ENCODE data around the gene SHANK3.
"Not testable (repeated sequence)": the region's sequence is repeated elsewhere in the genome, so short reads cannot be mapped to it uniquely, and the experiment has no call there.

The SHANK3 gene

DNA sequence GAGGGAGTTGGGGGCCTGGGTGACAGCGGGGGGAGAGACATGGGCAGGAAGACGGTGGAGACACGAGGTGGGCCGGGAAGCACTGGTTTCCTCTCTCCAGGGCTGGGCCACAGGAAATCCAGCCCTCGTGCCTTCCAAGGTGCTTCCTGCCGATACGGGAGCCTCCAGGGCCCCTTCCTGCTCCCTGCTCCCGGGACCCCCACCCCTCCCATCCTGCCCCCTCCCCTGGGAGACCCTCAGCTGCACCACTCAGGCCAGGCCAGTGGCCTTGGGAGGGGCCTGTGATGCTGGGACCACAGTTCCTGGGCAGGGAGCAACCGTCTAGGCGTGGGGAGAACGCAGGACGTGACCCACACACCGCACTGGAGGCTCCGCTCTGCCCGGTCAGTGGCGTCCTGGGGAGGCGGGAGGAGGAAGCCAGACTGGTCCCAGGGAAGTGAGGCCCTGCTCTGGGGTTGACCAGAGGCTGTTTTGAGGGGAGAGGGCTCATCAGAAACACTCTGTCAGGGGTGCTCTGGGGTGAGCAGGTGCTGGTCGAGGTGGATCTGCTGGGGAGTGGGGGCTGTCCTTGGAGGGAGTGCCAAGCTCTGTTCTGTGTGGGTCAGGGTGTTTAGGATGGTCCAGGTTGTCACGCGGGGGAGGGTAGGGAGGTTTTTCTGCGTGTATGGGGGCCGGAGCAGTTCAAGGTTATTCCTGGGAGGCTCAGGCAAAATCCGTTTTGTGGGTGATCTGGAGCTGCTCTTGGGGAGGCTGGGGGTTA, at the start of gene SHANK3:
TSS of gene SHANK3 (plus strand) at position 353 of the 760 bp plus-strand sequence.
- no peak for DNase-seq (ENCODE audit: low spot score)

- DNase-seq (ENCODE audit: low spot score): no peak
Measured at GRCh38 chr22:50624347-50625130, 48.1 kb upstream of the SHANK3 start.

DNA sequence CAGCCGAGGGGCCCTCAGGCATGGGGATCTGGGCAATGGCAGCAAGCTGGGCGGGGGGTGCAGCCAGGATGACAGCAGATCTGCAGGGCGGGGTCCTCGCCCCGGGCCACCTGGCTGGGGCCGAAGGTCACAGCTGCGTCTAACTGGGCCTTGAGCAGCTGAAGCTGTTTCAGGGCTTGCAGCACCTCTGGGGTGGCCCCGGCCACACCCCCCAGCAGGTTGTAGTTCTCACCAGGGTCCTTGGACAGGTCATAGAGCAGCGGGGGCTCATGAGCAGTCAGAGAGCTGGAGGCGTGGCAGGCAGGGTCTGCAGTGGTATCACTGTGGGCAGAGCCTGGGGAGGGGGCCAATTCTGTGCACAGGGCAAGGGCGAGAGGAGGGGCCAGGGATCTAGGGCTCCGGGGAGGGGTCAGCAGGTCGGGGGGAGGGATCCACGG, 47.5 kb upstream of the SHANK3 start:
- no peak for DNase-seq (ENCODE audit: low spot score)

- peak; percentile 25 for DNase-seq (ENCODE audit: low spot score)
Measured at GRCh38 chr22:50625568-50626313, 46.9 kb upstream of the SHANK3 start.

GRCh38 chr22:50626314-50626849, 46.2 kb upstream of the SHANK3 start:
- no peak for DNase-seq (ENCODE audit: low spot score)

DNA sequence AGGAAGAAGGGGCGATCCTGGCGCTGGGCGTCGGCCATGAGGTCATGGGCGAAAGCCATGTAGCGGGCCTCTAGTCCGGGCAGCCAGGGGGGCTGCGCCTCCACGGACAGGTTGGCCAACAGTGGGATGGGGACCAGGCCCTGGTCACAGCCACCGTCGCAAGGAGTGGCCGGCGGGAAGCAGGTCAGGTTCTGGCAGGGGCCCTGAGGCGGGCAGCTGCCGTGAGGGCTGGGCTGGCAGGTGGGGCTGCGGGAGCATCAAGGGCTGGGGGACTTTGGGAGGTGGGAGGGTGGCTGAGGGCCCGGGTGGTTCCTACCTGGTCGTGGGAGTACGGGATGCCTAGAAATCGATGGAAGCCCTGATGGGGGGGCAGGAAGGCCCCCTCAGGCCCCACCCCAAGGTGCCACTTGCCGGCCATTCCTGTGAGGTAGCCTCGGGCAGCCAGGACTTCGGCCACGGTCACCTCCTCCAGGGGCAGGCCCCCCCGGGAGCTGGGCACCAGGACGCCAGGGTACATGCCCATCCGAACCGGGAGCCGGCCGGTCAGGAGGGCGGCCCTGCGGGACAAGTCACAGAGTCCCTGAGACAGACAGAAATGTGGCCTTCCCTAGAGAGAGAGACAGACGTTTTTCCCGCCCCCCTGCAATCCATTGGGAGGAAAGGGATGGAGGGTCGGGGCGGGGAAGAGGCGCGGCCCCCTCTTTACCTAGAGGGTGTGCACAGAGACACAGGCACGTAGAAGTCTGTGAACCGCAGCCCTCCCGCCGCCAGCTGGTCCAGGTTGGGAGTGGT, 45.6 kb upstream of the SHANK3 start:
- DNase-seq (ENCODE audit: low spot score): no peak

- peak; percentile 88 for DNase-seq (ENCODE audit: low spot score)
Measured at GRCh38 chr22:50627642-50628542, 44.7 kb upstream of the SHANK3 start, which contains the start of gene ARSA. ARSA (minus strand) TSS chr22:50628152; CDS start chr22:50627779, 373 bp downstream.

DNA sequence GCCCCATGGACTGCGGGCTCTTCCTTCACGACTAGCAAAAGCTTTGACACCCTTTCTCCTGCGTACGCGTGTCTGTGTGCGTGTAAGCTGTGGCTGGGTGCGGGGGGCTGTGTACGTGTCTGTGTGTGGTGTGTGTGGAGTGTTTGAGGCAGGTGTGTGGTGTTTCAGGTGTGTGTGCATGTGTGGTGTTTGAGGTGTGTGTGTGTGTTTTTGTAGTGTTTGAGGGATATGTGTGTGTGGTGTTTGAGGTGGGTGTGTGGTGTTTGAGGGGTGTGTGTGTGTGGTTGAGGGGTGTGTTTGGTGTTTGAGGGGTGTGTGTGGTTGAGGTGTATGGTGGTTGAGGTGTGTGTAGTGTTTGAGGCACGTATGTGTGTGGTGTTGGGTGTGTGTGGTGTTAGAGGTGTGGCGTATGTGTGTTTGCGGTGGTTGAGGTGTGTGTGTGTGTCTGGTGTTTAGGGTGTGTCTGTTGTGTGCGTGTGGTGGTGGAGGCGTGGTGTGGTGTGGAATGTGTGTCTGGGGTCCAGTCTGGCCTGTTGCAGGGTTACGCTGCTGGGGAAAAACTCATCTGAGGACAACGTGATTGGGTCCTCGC, 44.0 kb upstream of the SHANK3 start:
- peak; percentile 8 for DNase-seq (ENCODE audit: low spot score)

DNA sequence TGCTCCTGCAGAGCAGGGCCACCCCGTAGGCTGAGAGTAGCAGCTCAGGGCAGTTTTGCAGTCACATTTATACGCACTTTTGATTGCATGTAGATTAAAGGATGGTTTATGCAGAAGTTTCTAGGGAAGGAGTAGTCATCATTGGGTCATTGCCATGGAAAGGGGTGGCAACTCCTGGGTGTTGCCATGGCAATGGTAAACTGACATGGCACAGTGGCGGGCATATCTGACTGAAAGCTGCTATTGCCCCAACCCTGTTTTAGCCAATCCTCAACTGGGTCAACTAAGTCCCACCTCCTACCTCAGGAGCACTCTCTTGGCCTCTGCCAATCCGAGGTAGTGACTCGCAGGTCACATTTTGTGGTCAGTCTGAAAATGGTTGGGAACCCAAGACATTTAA, 42.2 kb upstream of the SHANK3 start:
- DNase-seq (ENCODE audit: low spot score): no peak

GRCh38 chr22:50633086-50633485, 39.5 kb upstream of the SHANK3 start:
- no peak for DNase-seq (ENCODE audit: low spot score)

DNA sequence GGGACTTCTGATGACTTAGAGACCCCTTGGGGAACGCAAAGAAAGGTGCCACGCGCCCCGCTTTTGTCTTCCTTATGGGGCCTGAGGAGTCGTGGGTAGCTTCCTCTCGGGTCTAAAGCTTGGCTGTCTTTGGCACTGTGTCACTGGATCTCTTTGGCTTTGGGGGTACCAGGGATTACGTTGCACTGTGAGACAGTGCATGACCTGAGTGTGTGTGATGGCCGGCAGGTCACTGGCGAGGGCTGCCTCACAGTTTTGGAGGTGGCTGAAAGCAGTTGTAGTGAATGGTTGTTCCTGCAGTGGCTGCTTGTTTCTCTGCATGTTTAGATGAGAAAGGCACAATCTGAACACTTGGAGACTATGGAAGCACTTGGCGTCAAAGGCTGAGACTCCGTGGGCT, 38.9 kb upstream of the SHANK3 start:
- no peak for DNase-seq (ENCODE audit: low spot score)

GRCh38 chr22:50635591-50635990, 37.0 kb upstream of the SHANK3 start:
- no peak for DNase-seq (ENCODE audit: low spot score)

- not testable (repeated sequence) for DNase-seq (ENCODE audit: low spot score)
Measured at GRCh38 chr22:50640296-50640695, 32.3 kb upstream of the SHANK3 start.

DNA sequence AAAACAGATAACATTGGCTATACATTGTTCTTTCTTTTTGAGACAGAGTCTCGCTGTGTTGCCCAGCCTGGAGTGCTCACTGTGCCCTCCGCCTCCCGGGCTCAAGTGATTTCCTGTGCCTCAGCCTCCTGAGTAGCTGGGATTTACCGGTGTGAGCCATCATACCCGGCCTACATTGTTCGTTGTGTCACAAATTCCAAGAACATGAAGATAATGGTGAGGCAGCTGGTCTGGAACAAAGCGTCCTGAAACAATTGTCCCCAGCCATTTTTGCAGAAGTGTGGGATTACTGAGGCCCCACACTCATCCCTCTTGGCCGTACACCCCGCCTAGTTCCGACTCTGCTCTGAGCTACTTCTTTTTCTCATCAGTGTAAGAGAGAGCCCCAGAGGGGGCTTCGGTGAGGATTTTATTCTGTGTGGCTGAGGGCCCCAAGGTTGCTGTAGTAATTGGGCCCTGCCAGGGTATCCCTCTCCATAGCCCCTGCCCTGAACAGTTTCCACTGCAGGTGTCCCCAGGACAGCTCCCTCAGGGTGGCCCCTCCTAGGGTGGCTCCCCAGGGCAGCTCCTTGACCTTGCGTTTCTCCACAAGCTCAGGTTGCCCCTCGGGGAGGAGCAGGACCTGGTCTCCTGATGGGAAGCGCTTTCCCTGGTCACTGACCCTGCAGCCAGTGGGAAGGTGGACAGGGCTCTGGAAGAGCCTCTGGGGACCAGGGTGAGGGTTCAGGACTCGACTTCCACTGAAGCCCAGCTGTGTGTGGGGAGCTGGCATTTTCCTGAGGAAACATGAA, 31.6 kb upstream of the SHANK3 start:
- DNase-seq (ENCODE audit: low spot score): no peak

DNA sequence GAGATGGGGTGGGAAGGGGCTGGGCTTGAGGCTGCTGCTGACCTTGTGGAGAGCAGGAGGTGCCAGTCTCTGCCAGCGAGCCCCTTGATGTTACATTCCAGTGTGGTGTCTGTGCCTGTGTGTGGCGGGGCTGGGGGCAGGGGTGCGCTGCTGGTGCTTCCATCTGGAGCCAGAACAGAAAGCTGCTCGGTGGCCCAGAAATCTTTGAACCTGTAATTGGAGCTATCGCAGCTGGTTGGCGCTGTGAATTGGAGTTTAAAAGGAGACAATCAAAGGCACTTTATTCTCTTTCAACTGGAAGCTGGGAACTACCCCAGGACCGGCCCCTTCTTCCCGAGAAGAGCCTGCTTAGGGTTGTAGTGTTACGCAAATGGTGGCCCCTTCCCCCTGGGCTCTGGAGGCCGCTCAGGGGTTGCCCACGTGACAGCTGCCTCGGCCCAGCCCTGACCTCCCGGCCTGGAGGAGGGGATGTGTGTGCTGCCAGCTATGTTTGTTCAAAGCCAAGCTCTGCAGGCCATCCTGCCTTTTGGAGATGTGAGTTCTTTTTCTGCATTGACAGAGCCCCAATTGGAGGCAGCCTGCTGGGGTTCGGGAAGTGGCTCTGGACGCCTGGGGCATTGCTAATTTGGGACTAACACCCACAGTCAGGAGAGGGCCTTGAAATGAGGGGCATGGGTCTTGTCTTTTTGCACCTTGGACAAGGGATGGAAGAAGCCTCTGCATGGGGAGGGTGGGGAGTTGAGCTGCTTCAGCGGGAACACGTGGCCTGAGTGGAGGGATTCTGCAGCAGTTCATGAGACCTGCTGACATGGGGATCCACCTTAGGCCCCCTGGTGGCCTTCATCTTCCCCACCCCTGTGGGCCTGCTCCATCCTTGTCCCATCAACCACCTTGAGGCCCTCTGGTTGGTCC, 30.7 kb upstream of the SHANK3 start:
- peak; percentile 75 for DNase-seq (ENCODE audit: low spot score)

GRCh38 chr22:50643021-50643820, 29.4 kb upstream of the SHANK3 start:
- not testable (repeated sequence) for DNase-seq (ENCODE audit: low spot score)

- not testable (repeated sequence) for DNase-seq (ENCODE audit: low spot score)
Measured at GRCh38 chr22:50643821-50644101, 28.9 kb upstream of the SHANK3 start.

Measured in HuH-7 (cell line).